MV-4-11 (cell line): ENCODE results near the gene ARHGAP4.
A peak's percentile ranks its signal among the peaks of the same experiment; 100 is the strongest.

ENCODE experiments used
- DNase-seq: peaks from one replicate; lab custom pipeline; 2025; lab: John Stamatoyannopoulos, UW

Gene ARHGAP4

DNA sequence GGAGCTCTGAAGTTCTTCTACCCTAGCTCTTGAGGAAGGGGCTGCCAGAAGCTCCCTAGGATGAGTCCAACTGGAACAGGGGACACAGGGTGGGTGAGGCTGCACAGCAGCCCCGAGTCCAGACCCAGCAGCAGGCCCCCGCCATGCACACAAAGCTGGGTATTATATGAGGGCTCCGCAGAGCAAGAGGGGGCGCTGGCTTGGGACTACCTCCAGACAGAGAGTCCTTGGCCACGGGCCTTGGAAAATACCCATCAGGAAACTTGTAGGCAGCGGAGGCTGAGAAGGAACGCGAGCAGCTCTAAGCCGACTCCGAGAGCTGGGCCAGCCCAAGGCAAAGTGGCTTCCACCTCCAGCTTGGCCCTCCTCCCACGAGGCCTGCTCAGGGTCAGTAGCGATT, 37.5 kb upstream of the ARHGAP4 start:
- no peak for DNase-seq

DNA sequence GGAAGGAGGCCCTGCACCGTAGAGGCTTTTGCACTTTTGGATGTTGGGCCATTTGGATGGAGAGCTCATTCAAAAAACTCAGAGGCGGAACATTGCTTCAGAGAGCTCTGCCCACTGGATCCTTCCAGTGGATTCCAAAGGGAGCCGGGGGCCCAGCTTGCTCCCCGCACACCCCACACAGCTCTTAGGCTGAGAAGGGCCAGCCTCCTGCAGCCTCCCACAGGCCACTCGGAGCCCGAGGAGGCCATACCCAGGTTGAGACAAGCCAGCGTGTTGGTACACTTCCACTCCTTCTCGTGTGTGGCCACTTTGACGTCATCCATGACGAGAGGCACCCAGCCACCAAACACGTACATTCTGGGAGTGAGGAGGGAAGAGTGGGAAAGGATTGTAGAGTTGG, 35.2 kb upstream of the ARHGAP4 start:
- no peak for DNase-seq

DNA sequence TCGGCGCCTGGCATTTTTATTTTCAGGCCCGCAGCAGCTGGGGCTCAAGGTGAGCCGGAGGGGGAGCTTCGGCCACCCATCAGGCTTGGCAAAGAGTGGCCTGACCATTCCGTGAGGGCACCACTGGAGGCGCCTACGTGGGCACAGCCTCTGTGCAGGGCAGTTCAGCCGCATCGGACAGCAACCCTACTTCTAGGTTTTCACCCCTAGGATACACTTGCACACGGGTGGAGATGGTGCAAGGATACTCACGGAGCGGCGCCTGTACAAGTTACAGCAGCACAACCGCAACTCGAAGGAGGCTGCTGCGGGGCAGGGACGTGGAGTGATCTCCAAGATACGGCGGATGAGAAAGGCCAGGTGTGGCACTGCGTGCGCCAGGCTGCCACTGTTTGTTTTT, 34.7 kb upstream of the ARHGAP4 start:
- DNase-seq, result no peak

DNA sequence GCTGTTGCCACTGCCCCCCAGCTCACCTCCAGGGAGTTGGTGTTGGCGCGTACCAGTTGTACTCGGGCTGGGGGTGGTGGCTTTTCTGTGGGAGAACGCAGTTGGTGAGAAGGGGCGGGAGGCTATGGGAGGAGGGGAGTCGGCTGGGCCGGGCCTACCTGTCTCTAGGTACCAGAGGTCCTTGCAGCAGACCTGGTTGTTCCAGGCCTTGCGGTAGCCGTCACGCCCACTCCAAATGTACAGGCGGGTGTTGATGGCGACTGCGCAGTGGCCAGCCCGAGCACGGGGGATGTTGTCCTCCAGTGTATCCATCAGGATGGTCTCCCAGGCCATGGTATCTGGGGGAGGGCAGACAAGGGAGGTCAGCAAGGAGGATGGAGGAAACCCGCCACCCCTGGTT, 34.0 kb upstream of the ARHGAP4 start:
- no peak for DNase-seq

DNA sequence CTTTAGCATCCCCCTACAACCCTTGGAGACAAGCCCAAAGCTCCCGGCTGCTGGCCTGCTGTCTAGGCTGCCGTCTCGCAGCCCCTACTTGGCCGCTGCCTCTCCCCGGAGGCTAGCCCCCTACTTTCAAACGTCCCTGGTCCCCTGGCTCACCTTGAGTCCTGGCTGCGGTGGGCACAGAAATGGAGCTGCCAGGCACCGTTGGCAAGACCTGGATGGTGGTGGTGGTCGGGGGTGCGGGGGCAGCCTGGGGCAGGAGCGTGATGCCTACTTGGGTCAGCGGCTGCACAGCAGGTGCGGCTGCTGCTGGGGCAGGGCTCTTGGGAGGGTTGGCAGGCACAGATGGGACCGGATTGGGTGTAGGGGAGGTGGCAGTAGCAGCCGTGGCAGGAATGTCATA, 33.6 kb upstream of the ARHGAP4 start:
- DNase-seq, result no peak

DNA sequence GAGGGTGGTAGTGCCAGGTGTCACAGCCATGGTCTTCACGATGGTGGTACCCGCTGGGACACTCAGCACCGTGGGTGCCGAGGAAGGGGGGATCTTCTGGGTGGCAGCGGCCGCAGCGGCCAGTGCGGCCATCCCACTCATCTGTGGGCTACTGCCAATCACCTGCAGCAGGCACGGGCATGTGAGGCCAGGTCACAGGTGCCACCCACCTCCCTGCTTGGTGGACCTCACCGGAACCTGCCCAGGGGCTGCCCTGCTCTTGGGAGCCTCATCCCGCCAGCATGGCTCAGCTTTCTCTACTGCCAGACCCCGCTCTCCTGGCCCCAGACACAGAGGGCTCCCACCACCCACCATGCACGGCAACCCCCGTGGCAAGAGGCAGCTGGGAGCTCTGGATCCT, 32.5 kb upstream of the ARHGAP4 start:
- DNase-seq, result no peak

DNA sequence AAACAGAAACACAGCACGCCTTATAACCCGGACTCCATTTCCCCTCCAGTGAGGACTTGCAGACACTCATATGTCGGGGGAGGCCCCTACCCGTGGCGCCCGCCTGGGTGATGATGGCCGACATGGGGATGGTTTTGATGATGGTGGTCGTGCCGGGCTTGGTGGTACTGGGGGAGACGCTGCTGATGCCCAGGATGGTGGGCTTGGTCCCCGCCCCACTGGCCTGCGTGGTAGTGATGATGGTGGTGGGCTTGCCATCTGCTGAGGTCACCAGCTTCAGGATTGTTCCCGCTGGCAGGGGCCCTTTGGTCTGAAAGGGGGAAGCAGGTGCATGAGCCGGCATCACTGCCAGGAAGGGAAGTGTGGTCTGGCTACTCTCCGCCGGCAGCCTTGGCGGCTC, 31.2 kb upstream of the ARHGAP4 start:
- DNase-seq, result no peak

DNA sequence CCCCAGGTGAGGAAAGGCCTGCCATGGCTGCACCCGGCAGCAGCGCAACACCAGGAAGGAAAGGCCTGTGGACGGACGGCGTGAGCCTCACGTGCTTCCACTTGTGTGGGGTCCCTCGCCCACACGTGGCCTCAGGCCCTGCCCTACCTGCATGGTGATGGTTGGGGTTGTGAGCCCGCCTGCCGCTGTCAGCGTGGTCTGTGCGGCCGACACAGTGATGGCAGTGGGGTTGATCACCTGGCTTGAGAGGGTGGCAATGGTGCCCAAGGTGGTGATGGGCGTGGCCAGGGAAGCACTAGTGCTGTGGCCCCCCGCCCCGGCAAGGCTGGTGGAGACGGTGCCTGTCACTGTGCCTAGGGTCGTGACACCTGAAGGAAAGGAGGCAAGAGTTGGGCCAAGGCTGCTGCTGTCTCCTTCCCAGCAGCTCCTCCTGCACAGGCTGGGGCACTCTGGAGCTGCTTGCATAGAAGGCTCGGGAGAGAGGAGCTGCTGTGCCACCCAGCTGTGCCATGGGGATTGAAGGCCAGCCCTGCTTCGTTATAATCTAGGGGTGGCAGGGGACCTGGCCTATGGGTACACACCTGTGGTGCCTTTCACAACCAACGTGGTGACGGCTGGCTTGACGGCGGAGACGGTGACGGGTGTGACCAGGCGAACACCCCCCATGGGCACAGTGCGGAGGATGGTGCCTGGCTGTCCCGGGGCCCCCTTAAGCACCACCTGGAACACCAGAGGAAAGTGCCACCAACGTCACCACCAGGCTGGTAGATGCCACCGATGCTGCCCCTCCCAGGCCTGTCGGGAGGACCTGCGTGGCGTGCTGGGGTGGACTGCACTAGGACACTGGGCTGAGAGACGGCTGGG, 30.2 kb upstream of the ARHGAP4 start:
- no peak for DNase-seq

DNA sequence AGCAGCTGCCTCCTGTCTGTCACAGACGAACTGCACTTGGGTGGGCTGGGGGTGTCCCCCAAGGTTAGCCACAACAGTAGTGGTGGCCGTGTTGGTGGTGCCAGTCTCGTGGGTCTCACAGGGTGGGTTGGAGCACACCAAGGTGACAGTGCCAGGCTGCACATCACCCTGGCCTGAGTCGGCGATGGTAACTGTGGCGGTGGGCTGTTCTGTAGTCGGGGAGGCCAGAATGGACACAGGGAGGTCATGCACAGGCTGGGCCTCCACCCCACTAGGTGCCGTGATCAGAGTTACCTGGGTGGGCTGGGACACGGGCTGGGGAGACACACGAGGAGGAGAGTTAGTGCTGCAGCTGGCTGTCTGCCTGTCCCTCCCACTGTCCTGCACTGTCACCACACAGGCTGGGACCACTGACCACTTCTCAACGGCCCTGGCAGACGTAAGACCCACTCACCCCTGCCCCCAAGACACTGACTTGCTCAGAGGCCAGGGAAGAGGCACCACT, 29.2 kb upstream of the ARHGAP4 start:
- DNase-seq, result no peak

DNA sequence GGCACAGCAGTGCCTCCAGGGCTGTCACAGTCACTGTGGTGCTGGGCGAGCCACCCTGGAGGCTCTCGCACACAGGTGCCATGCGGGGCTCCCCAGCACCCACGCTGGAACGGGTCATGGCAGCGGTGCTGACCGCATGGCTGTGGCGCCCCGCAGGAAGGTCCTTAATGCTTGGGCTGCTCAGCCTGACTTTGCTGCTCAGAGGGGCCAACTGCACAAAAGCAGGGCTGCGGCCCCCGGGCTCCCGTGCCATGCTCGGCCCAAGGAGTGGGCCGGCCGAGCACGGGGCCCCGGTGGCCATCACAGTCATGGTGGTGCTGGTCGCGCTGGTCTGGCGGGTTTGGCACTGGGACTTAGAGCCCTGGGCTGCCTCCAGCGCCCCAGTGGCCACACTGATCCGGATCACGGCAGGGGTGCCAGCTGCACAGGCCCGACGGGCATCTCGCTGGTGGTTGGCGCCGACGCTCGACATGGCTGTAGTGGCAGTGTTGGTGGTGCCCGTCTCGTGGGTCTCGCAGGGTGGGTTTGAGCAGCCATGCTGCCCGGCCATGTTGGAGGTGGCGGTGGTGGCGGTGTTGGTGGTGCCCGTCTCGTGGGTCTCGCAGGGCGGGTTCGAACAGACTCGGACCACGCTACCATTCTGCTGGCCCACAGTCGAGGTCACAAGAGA, 28.6 kb upstream of the ARHGAP4 start:
- DNase-seq, result no peak

DNA sequence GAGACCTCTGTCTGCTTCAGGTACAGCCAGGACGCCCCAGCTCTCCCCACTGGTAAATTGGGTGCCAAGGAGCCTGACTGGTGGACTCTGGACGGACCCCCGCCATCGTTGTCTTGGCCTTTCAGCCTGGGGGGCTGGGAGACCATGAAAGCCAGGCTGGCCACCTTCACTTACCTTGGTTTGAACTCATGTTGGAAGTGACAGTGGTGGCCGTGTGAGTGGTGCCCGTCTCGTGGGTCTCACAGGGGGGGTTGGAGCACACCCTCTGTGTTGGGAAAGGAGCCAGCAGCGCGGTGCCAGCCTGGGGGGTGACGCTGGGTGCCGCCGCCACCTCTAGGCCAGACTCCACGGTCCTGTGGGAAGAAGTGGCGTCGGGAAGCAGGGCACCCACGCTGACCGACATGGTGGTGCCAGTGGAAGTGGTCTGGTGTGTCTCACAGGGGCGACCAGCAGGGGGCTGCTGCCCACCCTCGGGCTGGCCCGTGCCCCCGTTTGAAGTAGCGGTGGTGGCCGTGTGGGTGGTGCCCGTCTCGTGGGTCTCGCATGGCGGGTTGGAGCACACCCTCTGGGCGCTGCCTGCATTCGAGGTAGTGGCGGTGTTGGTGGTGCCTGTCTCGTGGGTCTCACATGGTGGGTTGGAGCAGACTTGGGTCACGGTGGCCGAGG, 28.0 kb upstream of the ARHGAP4 start:
- no peak for DNase-seq

DNA sequence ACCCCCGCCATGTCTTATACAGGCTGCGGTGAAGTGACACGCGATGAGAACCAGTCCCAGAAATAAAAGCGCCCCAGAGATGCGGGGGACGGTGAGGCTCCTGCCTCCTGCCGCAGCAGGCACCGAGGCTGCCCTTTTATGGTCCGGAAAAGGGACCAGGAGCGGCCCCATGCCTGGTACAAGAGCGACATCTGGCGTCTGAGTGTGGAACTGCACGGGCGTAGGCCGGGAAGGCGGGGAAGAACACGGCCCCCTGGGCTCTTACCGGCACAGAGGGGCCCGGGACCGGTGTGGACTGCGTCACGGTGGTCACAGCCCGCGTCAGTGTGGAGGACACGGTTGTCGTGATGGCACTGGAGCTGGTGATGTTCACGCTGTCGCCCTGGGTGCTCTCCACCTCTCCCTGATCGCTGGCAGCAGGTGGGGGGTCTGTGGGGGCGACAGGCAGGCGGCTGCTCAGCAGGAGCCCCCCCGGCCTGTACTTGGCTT, 27.3 kb upstream of the ARHGAP4 start:
- DNase-seq, result peak; percentile 36

DNA sequence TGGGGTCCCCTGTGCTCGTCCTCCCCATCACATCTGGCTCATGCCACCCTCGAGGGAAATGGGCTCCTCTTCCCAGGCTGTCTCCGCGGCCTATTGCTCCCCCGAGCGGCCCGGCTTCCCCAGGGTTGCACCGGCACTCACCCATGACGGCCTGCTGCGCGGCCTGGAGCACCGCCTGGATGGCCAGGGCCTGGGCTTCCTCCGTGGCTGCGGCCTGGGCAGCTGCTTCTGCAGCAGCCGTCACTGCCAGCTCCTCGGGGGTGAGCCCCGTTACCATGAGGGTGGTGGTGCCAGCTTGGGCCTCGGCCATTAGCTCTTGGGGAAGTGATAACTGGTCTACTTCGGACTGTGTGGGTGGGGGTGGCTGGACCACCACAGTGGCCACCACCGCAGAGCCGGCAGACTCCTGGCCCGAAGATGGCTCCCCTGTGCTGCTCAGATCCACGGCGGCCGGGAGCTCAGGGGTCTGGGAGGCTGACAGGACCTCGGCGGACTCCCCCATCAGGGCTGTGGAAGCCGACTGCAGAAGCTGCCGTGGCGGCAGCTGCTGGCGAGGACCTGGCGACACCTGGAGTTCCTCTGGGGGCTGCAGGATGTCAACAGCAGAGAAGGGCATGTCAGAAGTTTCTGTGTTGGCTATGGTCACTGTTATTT, 26.4 kb upstream of the ARHGAP4 start:
- DNase-seq, result no peak

DNA sequence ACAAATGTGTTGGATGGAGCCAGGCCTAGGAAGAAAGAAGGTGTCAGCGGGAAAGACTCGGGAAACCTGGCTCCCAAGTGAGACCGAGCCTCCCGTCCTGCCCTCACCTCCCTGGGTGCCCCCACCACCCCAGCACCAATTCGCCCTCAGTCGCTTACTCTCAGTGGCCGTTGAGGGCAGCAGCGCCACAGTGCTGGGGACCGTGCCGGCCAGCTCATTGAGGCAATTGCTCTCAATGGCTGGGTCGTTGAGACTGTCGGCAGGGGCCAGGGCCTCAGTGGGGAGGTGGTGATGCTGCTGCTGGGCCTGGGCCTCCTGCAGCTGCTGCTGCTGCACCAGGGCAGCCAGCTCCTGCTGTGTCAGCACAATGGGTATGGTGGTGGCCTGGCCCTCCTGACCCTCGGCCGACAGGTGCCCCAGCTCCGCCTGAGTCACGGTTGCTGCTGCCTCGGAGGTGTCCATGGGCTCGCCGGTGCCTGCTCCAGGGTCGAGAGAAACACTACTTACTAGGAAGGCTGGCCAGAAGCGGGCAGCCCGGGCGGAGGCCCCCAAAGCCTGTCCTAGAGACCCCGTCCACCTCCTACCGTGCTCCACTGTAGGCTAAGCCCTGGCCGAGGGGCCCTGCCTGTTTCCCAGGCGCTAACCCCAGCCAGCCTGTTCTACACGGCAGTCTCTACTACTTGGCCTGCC, 25.8 kb upstream of the ARHGAP4 start:
- DNase-seq, result no peak

DNA sequence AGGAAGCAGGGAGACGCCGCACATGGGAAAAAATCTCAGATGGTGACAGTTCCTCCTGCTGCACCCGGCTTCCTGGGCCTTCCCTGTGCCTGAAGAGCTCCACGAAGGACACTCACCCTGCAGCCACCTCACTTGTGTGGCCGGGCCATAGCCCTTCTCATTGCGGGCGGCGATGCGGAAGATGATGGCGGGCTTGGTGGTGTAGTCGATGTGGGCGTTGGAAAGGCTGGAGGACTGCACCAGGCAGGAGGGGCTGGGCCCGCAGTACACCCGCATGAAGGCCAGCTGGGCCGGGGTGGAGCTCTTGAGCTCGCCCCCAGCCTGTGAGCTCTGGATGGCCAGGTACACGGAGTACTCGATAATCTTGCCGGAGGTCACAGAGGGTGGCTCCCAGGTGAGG, 24.1 kb upstream of the ARHGAP4 start:
- no peak for DNase-seq

DNA sequence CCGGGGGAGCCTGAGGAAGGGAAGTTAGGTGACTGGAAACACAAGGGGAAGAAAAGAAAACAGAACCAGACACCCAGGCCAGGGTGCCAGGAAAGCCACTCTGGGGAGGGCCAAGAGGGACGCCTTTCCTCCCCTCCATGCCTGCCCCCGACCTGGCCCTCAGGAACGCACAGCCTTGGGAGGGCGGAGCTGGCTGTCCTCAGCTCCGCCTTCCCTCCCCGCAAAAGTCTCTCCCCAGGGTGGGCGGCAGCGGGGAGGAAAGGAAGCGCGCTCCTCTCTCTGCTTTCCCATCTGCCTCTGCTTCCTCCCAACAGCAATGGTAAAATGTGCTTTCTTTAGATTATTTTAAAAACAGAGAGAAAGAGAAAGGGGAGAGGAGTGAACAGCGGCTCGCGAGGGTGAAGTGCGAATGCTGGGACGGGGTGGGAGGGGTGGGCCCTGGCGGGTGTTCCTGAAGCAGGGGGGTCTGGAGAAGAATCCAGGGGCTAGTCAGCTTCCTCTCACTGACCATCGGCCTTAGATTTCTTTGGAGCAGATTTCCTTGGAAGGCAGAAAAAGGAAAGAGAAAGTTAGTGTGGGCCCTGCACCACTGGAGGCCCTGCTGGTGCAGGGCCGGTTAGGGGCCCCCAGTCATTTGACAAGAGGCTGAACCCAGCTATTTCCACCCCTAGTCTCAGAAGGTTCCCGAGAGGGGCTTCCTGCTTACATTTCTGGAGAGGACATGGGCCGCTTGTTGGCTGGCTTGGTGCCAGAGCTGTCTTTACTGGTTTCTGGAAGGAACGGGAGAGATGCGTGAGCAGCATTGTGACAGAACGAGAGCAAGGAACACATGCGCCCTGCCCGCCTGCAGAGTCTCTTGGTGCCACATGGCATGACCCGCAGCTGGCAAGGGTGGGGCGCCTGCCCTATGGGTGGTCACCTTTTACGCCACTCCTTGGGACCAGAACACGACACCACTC, 23.1 kb upstream of the ARHGAP4 start:
- DNase-seq, result no peak

DNA sequence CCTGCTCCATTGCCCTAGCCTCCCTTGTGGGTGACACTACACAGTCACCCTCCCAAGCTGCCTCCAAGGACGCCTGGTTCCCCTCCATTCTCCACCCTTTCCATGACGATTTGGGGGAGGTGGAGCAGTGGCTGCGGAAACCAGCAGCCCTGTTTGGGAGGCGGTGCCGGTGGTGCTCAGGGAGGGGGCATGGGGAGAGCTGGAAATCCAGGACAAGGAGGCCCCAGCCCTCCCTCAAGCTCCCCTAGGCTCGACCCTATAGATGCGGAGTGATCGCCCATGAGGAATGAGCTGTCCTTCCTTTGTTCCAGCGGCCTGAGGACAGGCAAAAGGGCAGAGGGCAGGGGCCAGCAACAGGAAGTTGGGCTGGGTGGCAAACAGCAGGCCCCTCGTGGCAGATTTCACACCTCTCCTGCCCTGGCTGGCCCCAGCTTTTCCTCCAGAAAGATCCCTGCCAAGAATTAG, 22.0 kb upstream of the ARHGAP4 start:
- no peak for DNase-seq

DNA sequence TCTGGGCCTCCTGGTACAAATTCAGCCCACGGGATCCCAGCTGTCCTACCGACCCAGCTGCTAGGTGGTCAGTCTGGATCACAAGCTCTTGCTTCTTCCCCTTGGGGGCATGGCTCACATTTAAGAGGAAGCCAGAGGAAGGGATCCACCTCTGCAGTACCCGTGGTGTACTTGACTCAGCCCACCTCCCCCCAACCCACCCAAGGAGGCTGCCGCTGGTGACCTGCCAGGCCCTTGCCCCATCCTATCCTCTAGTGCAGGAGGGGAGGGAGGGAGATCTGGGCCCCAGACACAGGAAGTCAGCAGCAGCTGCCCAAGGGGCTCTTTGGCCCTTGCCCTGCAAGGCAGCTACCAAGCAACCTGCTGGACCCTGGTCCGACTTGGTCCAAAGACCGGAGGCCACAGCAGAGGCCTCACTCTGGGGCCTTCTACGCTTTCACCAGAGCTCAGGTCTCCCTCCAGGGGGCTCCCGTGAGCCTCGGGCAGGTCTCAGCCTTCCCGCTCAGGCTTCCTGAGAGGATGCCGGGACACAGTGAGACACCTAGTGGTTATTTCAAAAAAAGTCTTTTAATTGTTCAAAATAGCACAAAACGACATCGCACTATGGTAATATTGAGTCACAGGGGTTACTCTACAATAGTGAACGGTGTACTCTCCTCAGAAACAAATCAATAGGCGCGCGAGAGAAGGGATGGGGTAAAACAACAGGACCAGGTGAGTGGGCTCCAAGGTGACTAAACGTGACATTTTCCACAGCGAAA, 21.1 kb upstream of the ARHGAP4 start:
- peak; percentile 69 for DNase-seq
